HepG2 (cell line): ENCODE measurements around the gene ERP27. TPM values are rescaled to one million over a fixed set of nuclear protein-coding genes. Genes with fewer than 3 reads are reported as not detected.

Source experiments
- ATAC-seq: fragments of 200-7000 bp; cut with Tn5 transposase; 3 replicates; pipeline ENCODE4 v1.9.1; 2020; ENCODE audit warnings: mild to moderate bottlenecking, moderate library complexity
- BruUV-seq: library from RNA; stranded (reverse); fragments of 400-500 nt; replicated peaks from 2 replicates; lab custom pipeline; 2021; lab: Mats Ljungman, UMichigan
- CTCF ChIA-PET: fragments of 300-600 bp; formaldehyde crosslinking; extraction: SDS; loops from one replicate; lab custom pipeline; 2021; ENCODE audit warnings: low total read pairs, inconsistent platforms, low intra/inter-chr PET ratio; lab: Yijun Ruan, JAX
- POLR2A ChIA-PET: fragments of 350-600 bp; sonication (Branson Sonifier 250); formaldehyde crosslinking; loops from one replicate; lab custom pipeline; 2020; ENCODE audit warnings: antibody characterized with exemption, inconsistent platforms; lab: Yijun Ruan, JAX
- DNase-seq: peaks from one replicate; pipeline ENCODE4 v3.0.0-alpha.2; 2015; ENCODE audit warnings: low spot score
- FAIRE-seq: peaks from 3 replicates; lab custom pipeline; 2011; peaks lifted over from hg19 to GRCh38; lab: Jason Lieb, UNC
- H2AFZ ChIP-seq: one replicate; pipeline ENCODE4 v1.6.1; 2011; ENCODE audit warnings: low read length, inconsistent platforms
- H3K27ac ChIP-seq: fragments of 300-600 bp; 3 replicates; pipeline ENCODE4 v1.8.0; 2011; ENCODE audit warnings: mixed run types, mild to moderate bottlenecking, mixed read lengths, low read length, inconsistent platforms; ENCODE audit not compliant: insufficient read depth; ENCODE audit errors: extremely low read length
- H3K27me3 ChIP-seq, 2 experiments: fragments of 200-600 bp in 1 of 2; 2 replicates in 1 of 2; 3 replicates in 1 of 2; pipeline versions ENCODE4 v1.6.0 to v1.8.0; 2011; ENCODE audit warnings: low read length in 2 of 2, mild to moderate bottlenecking in 2 of 2, moderate library complexity in 2 of 2, inconsistent platforms in 1 of 2; ENCODE audit not compliant: insufficient read depth in 2 of 2, control insufficient read depth in 1 of 2
- H3K36me3 ChIP-seq, 2 experiments: fragments of 200-600 bp in 1 of 2; replicated peaks in 1 of 2; 2 replicates in 1 of 2; 3 replicates in 1 of 2; pipeline versions ENCODE4 v1.5.1 to v1.8.0; 2011; ENCODE audit warnings: low read length in 2 of 2, inconsistent platforms in 1 of 2; ENCODE audit not compliant: insufficient read depth in 2 of 2, control insufficient read depth in 1 of 2
- H3K4me1 ChIP-seq: 2 replicates; pipeline ENCODE4 v1.5.1; 2012; ENCODE audit warnings: low read length, inconsistent platforms; ENCODE audit not compliant: insufficient read depth
- H3K4me2 ChIP-seq: 2 replicates; pipeline ENCODE4 v1.6.0; 2011; ENCODE audit warnings: low read depth, low read length, inconsistent platforms
- H3K4me3 ChIP-seq, 3 experiments: fragments of 200-600 bp in 1 of 3; sonication (generic), shearing (Covaris generic) in 1 of 3; replicated peaks in 1 of 3; 2 replicates each; pipeline ENCODE4 v1.5.1; 2011 to 2016; ENCODE audit warnings: low read length in 3 of 3, inconsistent platforms in 2 of 3, low read depth in 2 of 3, mild to moderate bottlenecking in 2 of 3, control low read depth in 1 of 3, mixed read lengths in 1 of 3; ENCODE audit not compliant: insufficient read depth in 1 of 3
- H3K79me2 ChIP-seq: one replicate; pipeline ENCODE4 v1.6.1; 2011; ENCODE audit warnings: low read length, inconsistent platforms; ENCODE audit not compliant: insufficient read depth
- H3K9ac ChIP-seq: 2 replicates; pipeline ENCODE4 v1.6.0; 2011; ENCODE audit warnings: mild to moderate bottlenecking, low read depth, low read length, inconsistent platforms; ENCODE audit not compliant: insufficient read depth
- H3K9me3 ChIP-seq: 2 replicates; pipeline ENCODE4 v1.5.1; 2012; ENCODE audit warnings: mild to moderate bottlenecking, low read length
- H4K20me1 ChIP-seq: 2 replicates; pipeline ENCODE4 v1.6.0; 2011; ENCODE audit warnings: inconsistent platforms, mild to moderate bottlenecking, low read length, moderate library complexity; ENCODE audit not compliant: insufficient read depth
- CREB3 ChIP-seq: sonication (generic); formaldehyde crosslinking; IDR thresholded peaks from 2 replicates; pipeline ENCODE4 v1.5.0; 2020; ENCODE audit warnings: missing genetic modification reagents
- GTF2F1 ChIP-seq: fragments of 150-350 bp; IDR thresholded peaks from 2 replicates; pipeline ENCODE4 v1.6.1; 2014; ENCODE audit warnings: low read length
- MAFG ChIP-seq: sonication (generic); formaldehyde crosslinking; IDR thresholded peaks from 2 replicates; pipeline ENCODE4 v1.5.1; 2020; ENCODE audit warnings: mild to moderate bottlenecking, missing genetic modification reagents
- NPAS2 ChIP-seq: sonication (generic); formaldehyde crosslinking; IDR thresholded peaks from 2 replicates; pipeline ENCODE4 v1.8.0; 2022; ENCODE audit warnings: mild to moderate bottlenecking, missing genetic modification reagents, borderline replicate concordance
- PAX8 ChIP-seq: sonication (generic); formaldehyde crosslinking; IDR thresholded peaks from 2 replicates; pipeline ENCODE4 v1.8.0; 2022; ENCODE audit warnings: mild to moderate bottlenecking, missing genetic modification reagents, borderline replicate concordance
- RARG ChIP-seq: sonication (generic); formaldehyde crosslinking; IDR thresholded peaks from 2 replicates; pipeline ENCODE4 v1.4.0; 2020; ENCODE audit warnings: low read depth, mild to moderate bottlenecking, missing genetic modification reagents
- SIX1 ChIP-seq: sonication (generic); formaldehyde crosslinking; IDR thresholded peaks from 2 replicates; pipeline ENCODE4 v1.4.0; 2020; ENCODE audit warnings: missing genetic modification reagents, borderline replicate concordance
- YEATS2 ChIP-seq: sonication (generic); formaldehyde crosslinking; IDR thresholded peaks from 2 replicates; pipeline ENCODE4 v1.4.0; 2020; ENCODE audit warnings: missing genetic modification reagents, borderline replicate concordance
- ZFP1 ChIP-seq: IDR thresholded peaks from 2 replicates; pipeline ENCODE4 v1.6.1; 2016
- ZMYM3 ChIP-seq: sonication (generic); formaldehyde crosslinking; IDR thresholded peaks from 2 replicates; pipeline ENCODE4 v1.5.1; 2020; ENCODE audit warnings: mild to moderate bottlenecking, missing genetic modification reagents
- ZNF33A ChIP-seq: sonication (generic); formaldehyde crosslinking; IDR thresholded peaks from 2 replicates; pipeline ENCODE4 v1.5.1; 2020; ENCODE audit warnings: missing genetic modification reagents, mild to moderate bottlenecking, moderate library complexity, borderline replicate concordance
- ZNF687 ChIP-seq: sonication (generic); formaldehyde crosslinking; IDR thresholded peaks from 2 replicates; pipeline ENCODE4 v1.5.1; 2020; ENCODE audit warnings: mild to moderate bottlenecking, missing genetic modification reagents, moderate library complexity
- WGBS: methylation state at CpG from one replicate; pipeline ENCODE4 v1.1.6; 2017; ENCODE audit warnings: low lambda C conversion rate; 5-methylcytosine and 5-hydroxymethylcytosine counted together
- in situ Hi-C: cut with HindIII; loops from 2 replicates; pipeline ENCODE4 v1.10.0; 2017; ENCODE audit warnings: low pct_unique_long_range_greater_than_20kb; ENCODE audit not compliant: extremely low pct_ligation_motif_present
- intact Hi-C: fragments of 100-400 bp; cut with micrococcal nuclease; formaldehyde crosslinking; loops from one replicate; pipeline ENCODE4 v1.10.0; 2022; ENCODE audit not compliant: unreplicated experiment
- polyA plus RNA-seq, 8 experiments: library from polyadenylated mRNA; depleted of rRNA in 3 of 8; stranded (reverse) in 7 of 8; unstranded in 1 of 8; fragments of >200 nt; fragmentation: Illumina TruSeq in 4 of 8; extraction: Trizol in 4 of 8; gene quantifications; 2 replicates each; pipeline versions ENCODE4 v1.2.1 to v1.2.3, GENCODE V29; 2011 to 2016; ENCODE audit warnings: low read depth in 4 of 8, missing spikeins in 1 of 8, mixed read lengths in 1 of 8; ENCODE audit not compliant: insufficient read depth in 1 of 8
- total RNA-seq, 5 experiments: library from RNA; depleted of rRNA; stranded (reverse); fragments of >200 nt; fragmentation: Illumina TruSeq; extraction: Trizol; gene quantifications; 2 replicates each; pipeline ENCODE4 v1.2.3, GENCODE V29; 2016; ENCODE audit warnings: low read depth in 1 of 5
- TF ChIP-seq, protein P1 (sequence below): sonication (generic); formaldehyde crosslinking; IDR thresholded peaks from 2 replicates; pipeline ENCODE4 v1.8.0; 2023; ENCODE audit warnings: mild to moderate bottlenecking, missing genetic modification reagents
- TF ChIP-seq, protein P2 (sequence below): sonication (generic); formaldehyde crosslinking; IDR thresholded peaks from 2 replicates; pipeline ENCODE4 v1.5.1; 2020; ENCODE audit warnings: mild to moderate bottlenecking, moderate library complexity, missing genetic modification reagents
- TF ChIP-seq, protein P3 (sequence below): IDR thresholded peaks from 2 replicates; pipeline ENCODE4 v1.6.1; 2016; ENCODE audit warnings: low read depth, borderline replicate concordance

ERP27 gene
- total and polyA plus RNA-seq, 2 of the 13 experiments (the other 11 are each of a cell fraction or from before 2014, with no cell fraction given), result 1.8 to 6.6 TPM

DNA sequence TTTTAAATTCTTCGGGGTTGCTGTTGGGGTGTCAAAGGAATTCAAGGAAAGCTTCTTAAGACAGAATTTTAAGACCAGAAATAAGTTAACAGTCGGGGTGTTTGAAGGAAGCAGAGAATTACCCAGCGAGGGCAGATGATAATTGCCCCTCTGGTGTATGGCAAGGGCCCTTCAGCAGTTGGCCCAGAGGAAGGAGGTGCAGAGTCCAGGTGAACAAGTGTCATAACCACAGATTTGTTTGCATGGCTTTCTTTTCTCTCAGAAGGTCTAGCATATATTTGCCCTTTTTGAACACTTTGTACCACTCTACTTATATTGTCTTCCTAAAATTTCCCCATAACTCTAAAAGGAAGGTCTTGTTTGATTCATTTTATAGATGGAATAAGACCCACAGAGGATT is 36.3 kb upstream of the ERP27 start (continued):
- no peak for TF ChIP-seq CREB3
- TF ChIP-seq, all 625 proteins: peak for 0

DNA sequence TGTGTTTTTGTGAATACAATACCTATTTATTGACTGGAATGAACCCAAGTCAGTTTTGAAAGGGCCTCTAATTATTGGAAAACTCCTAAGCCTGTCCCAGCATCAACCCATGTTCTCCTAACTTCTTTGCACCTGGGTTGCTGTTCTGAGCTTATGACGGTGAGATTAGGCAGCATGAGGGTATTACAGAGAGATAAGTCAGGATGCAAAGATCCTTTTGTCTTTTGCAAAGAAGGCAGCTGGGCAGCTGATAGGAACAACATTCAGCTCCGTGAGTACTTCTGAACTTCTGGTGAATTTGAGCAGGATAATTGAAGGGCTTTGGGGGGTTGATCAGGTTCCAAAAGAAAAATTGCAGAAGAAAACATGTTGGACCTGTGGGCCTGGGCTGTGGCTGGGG is 34.5 kb upstream of the ERP27 start, which contains the start of gene PDE6H:
Gene PDE6H, plus strand, starts transcription at position 227 of the 400 bp plus-strand sequence. CDS start 4,971 bp downstream, outside the sequence.
- Histone ChIP-seq H3K27ac (no peak within 1 kb of the TSS), H3K36me3 (no peaks in the 10 kb centered on the region), H3K9me3 (no peaks in the 10 kb centered on the region), H2AFZ (no peak within 1 kb of the TSS), H3K79me2 (no peaks in the 10 kb centered on the region), H3K27me3 (no peaks in the 10 kb centered on the region), H3K4me3 (no peak within 1 kb of the TSS), H4K20me1 (no peaks in the 10 kb centered on the region), H3K9ac (no peak within 1 kb of the TSS), H3K4me2 (no peak within 1 kb of the TSS), H3K4me1 (no peaks in the 10 kb centered on the region)
- DNase-seq (no peak), FAIRE-seq (no peak), ATAC-seq (no peak)
- ChIA-PET CTCF (no interaction called here), POLR2A (no interaction called here)
- in situ Hi-C loops (no loop called here), intact Hi-C loops (no loop called here)
- TF ChIP-seq ZNF33A (CRISPR knock-in tag) (no peak), NPAS2 (no peak), RARG (CRISPR knock-in tag) (no peak), PAX8 (no peak), YEATS2 (CRISPR knock-in tag) (no peak), ZMYM3 (CRISPR knock-in tag) (no peak), GTF2F1 (no peak), SIX1 (no peak), ZFP1 (no peak), ZNF687 (CRISPR knock-in tag) (no peak), MAFG (CRISPR knock-in tag) (no peak)
- TF ChIP-seq, protein P1, sequence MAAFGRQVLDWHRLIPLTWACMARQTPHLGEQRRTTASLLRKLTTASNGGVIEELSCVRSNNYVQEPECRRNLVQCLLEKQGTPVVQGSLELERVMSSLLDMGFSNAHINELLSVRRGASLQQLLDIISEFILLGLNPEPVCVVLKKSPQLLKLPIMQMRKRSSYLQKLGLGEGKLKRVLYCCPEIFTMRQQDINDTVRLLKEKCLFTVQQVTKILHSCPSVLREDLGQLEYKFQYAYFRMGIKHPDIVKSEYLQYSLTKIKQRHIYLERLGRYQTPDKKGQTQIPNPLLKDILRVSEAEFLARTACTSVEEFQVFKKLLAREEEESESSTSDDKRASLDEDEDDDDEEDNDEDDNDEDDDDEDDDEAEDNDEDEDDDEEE (CRISPR knock-in tag), result no peak
- TF ChIP-seq, protein P2, sequence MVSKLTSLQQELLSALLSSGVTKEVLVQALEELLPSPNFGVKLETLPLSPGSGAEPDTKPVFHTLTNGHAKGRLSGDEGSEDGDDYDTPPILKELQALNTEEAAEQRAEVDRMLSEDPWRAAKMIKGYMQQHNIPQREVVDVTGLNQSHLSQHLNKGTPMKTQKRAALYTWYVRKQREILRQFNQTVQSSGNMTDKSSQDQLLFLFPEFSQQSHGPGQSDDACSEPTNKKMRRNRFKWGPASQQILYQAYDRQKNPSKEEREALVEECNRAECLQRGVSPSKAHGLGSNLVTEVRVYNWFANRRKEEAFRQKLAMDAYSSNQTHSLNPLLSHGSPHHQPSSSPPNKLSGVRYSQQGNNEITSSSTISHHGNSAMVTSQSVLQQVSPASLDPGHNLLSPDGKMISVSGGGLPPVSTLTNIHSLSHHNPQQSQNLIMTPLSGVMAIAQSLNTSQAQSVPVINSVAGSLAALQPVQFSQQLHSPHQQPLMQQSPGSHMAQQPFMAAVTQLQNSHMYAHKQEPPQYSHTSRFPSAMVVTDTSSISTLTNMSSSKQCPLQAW, result no peak
- TF ChIP-seq, protein P3, sequence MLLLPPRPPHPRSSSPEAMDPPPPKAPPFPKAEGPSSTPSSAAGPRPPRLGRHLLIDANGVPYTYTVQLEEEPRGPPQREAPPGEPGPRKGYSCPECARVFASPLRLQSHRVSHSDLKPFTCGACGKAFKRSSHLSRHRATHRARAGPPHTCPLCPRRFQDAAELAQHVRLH (CRISPR knock-in tag), result no peak
- WGBS, result 27% methylated on average over 2 of the region's 2 CpGs
- no TSS peak for BruUV-seq
